ENCODE data around the gene KLHL1. TPM values are rescaled to one million over a fixed set of nuclear protein-coding genes. Genes with fewer than 3 reads are reported as not detected.

The KLHL1 gene
- total RNA-seq, 1 experiment from 2014 or later, result not detected

DNA sequence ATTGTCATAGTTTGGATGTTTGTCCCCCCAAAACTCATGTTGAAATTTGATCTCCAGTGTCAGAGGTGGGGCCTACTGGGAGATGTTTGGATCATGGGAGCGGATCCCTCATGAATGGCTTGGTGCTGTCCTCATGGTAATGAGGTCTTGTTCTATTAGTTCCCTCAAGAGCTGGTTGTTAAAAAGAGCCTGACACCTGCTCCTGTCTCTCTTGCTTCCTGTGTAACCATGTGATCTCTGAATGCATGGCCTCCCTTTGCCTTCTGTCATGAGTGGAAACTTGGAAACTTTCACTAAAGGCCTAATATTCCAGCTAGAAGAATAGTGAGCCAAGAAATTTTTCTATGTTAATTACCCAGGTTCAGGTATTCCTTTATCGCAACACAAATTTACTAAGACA, 312.0 kb downstream of the KLHL1 start:
- ChIA-PET POLR2A (no interaction called here), CTCF (no interaction called here), RAD21 (ENCODE audit: low non-redundant PET in 1 of 2, low total read pairs in 2 of 2, uncharacterized antibody in 2 of 2, unreplicated experiment in 2 of 2) (no interaction called here)
- Histone ChIP-seq H3K27me3 (ENCODE audit: insufficient read depth, low read length) (no peaks in the 10 kb centered on the region), H3K4me3 (replicated peaks in 1 of 2; ENCODE audit: low read depth in 1 of 2, low read length in 2 of 2) (no peak overlapping the region), H2AFZ (ENCODE audit: low read depth, low read length, poor library complexity, severe bottlenecking) (no peak overlapping the region), H3K9me3 (ENCODE audit: control insufficient read depth in 1 of 2, insufficient read depth in 1 of 2, low read depth in 1 of 2, low read length in 2 of 2) (no peaks in the 10 kb centered on the region), H3K27ac (ENCODE audit: low read depth, low read length) (no peak overlapping the region), H4K20me1 (ENCODE audit: insufficient read depth) (no peaks in the 10 kb centered on the region), H3K4me1 (ENCODE audit: control insufficient read depth in 1 of 2, insufficient read depth in 2 of 2, low read length in 2 of 2) (no peaks in the 10 kb centered on the region), H3K9me2 (ENCODE audit: insufficient read depth) (no peaks in the 10 kb centered on the region), H3K4me2 (ENCODE audit: low read length) (no peak overlapping the region), H3K9ac (ENCODE audit: low read length) (no peak overlapping the region), H3K36me3 (ENCODE audit: control insufficient read depth in 1 of 2, insufficient read depth in 2 of 2, low read length in 2 of 2) (no peaks in the 10 kb centered on the region), H3K79me2 (ENCODE audit: insufficient read depth, low read length) (no peaks in the 10 kb centered on the region)
- DNase-seq (ENCODE audit: low read depth, low spot score), result no peak
- TF ChIP-seq TCF7L2 (IDR thresholded peaks at IDR 0.05; ENCODE audit: borderline replicate concordance, extremely low read depth, insufficient read depth, insufficient read length), result no peak
- intact Hi-C loops (cut with micrococcal nuclease), result no loop called here
- no peak for ATAC-seq
- BruUV-seq (replicated peaks), result no TSS peak

DNA sequence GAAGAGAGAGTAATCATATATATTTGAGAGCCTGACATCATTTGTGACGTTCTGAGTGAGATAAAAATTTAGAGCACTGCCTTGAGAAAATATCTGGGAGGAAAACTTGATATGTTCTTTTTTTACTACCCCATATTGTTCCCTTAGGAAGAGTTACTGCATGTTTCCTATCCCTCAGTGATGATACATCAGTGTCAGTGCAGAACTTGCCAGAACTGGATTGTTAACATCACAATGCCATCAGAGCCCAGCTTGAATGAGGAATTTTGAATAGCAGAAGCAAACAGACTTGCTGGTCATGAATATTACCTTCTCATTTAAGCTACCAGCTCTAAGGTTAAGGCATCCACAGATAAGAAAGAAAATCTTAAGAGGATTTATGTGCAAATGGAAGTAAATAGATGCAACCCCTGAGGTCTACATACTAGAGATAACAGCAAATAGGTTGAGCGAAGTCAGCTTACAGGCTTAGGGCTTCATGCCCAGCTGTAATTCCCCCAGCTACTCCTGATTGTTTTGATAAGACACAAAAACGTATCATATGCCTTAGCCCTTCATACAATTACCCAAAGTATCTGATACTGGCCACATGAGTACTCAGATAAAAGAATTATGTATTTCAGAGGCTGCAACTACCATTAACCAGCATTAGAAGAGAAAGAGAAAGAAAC, 314.3 kb downstream of the KLHL1 start:
- ATAC-seq, result no peak
- BruUV-seq (replicated peaks), result no TSS peak
- no peak overlapping the region for H3K4me3 ChIP-seq (replicated peaks in 1 of 2; ENCODE audit: low read depth in 1 of 2, low read length in 2 of 2)
- POLR2A ChIA-PET, result no interaction called here
- DNase-seq (ENCODE audit: low read depth, low spot score), result no peak
- H3K4me1 ChIP-seq (ENCODE audit: control insufficient read depth in 1 of 2, insufficient read depth in 2 of 2, low read length in 2 of 2), result no peaks in the 10 kb centered on the region
- no peak overlapping the region for H2AFZ ChIP-seq (ENCODE audit: low read depth, low read length, poor library complexity, severe bottlenecking)
- no peak overlapping the region for H3K27ac ChIP-seq (ENCODE audit: low read depth, low read length)
- H3K9me3 ChIP-seq (ENCODE audit: control insufficient read depth in 1 of 2, insufficient read depth in 1 of 2, low read depth in 1 of 2, low read length in 2 of 2), result no peaks in the 10 kb centered on the region
- no peak overlapping the region for H3K9ac ChIP-seq (ENCODE audit: low read length)
- CTCF ChIA-PET, result no interaction called here
- no peaks in the 10 kb centered on the region for H3K79me2 ChIP-seq (ENCODE audit: insufficient read depth, low read length)
- no peak overlapping the region for H3K4me2 ChIP-seq (ENCODE audit: low read length)
- no peaks in the 10 kb centered on the region for H3K27me3 ChIP-seq (ENCODE audit: insufficient read depth, low read length)
- H3K9me2 ChIP-seq (ENCODE audit: insufficient read depth), result no peaks in the 10 kb centered on the region
- TF ChIP-seq, protein P1, sequence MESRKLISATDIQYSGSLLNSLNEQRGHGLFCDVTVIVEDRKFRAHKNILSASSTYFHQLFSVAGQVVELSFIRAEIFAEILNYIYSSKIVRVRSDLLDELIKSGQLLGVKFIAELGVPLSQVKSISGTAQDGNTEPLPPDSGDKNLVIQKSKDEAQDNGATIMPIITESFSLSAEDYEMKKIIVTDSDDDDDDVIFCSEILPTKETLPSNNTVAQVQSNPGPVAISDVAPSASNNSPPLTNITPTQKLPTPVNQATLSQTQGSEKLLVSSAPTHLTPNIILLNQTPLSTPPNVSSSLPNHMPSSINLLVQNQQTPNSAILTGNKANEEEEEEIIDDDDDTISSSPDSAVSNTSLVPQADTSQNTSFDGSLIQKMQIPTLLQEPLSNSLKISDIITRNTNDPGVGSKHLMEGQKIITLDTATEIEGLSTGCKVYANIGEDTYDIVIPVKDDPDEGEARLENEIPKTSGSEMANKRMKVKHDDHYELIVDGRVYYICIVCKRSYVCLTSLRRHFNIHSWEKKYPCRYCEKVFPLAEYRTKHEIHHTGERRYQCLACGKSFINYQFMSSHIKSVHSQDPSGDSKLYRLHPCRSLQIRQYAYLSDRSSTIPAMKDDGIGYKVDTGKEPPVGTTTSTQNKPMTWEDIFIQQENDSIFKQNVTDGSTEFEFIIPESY (IDR thresholded peaks at IDR 0.05; ENCODE audit: extremely low read depth, insufficient replicate concordance, low read length), result no peak
- no peak for TF ChIP-seq REST (IDR thresholded peaks at IDR 0.05; ENCODE audit: low read depth)
- TF ChIP-seq CEBPB (IDR thresholded peaks at IDR 0.05; ENCODE audit: low read depth), result no peak
- TF ChIP-seq, protein P2, sequence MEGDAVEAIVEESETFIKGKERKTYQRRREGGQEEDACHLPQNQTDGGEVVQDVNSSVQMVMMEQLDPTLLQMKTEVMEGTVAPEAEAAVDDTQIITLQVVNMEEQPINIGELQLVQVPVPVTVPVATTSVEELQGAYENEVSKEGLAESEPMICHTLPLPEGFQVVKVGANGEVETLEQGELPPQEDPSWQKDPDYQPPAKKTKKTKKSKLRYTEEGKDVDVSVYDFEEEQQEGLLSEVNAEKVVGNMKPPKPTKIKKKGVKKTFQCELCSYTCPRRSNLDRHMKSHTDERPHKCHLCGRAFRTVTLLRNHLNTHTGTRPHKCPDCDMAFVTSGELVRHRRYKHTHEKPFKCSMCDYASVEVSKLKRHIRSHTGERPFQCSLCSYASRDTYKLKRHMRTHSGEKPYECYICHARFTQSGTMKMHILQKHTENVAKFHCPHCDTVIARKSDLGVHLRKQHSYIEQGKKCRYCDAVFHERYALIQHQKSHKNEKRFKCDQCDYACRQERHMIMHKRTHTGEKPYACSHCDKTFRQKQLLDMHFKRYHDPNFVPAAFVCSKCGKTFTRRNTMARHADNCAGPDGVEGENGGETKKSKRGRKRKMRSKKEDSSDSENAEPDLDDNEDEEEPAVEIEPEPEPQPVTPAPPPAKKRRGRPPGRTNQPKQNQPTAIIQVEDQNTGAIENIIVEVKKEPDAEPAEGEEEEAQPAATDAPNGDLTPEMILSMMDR (IDR thresholded peaks at IDR 0.05 in 2 of 3, conservative IDR thresholded peaks at IDR 0.05 in 1 of 3; ENCODE audit: borderline replicate concordance in 1 of 3, insufficient read depth in 1 of 3, low read depth in 2 of 3, low read length in 2 of 3), result no peak
- TF ChIP-seq ZFX (IDR thresholded peaks at IDR 0.05), result no peak
- H3K36me3 ChIP-seq (ENCODE audit: control insufficient read depth in 1 of 2, insufficient read depth in 2 of 2, low read length in 2 of 2), result no peaks in the 10 kb centered on the region
- RAD21 ChIA-PET (ENCODE audit: low non-redundant PET in 1 of 2, low total read pairs in 2 of 2, uncharacterized antibody in 2 of 2, unreplicated experiment in 2 of 2), result no interaction called here
- intact Hi-C loops (cut with micrococcal nuclease), result no loop called here
- no peaks in the 10 kb centered on the region for H4K20me1 ChIP-seq (ENCODE audit: insufficient read depth)

All from HCT116 (cell line).